Measurements from ENCODE around the gene EPAS1.

- TF ChIP-seq OSR1 (CRISPR knock-in tag; IDR thresholded peaks at IDR 0.05) (no peak), ZNF565 (CRISPR knock-in tag; conservative IDR thresholded peaks at IDR 0.05; ENCODE audit: low read depth) (no peak), ZFP30 (CRISPR knock-in tag; IDR thresholded peaks at IDR 0.05) (no peak), GLIS3 (CRISPR knock-in tag; IDR thresholded peaks at IDR 0.05) (no peak), ISL1 (CRISPR knock-in tag; IDR thresholded peaks at IDR 0.05) (no peak), BACH2 (CRISPR knock-in tag; IDR thresholded peaks at IDR 0.05; ENCODE audit: borderline replicate concordance) (no peak), ZFP3 (CRISPR knock-in tag; IDR thresholded peaks at IDR 0.05) (no peak), CSDC2 (CRISPR knock-in tag; IDR thresholded peaks at IDR 0.05) (no peak), ZNF8 (CRISPR knock-in tag; IDR thresholded peaks at IDR 0.05) (no peak)
- TF ChIP-seq, protein P1, sequence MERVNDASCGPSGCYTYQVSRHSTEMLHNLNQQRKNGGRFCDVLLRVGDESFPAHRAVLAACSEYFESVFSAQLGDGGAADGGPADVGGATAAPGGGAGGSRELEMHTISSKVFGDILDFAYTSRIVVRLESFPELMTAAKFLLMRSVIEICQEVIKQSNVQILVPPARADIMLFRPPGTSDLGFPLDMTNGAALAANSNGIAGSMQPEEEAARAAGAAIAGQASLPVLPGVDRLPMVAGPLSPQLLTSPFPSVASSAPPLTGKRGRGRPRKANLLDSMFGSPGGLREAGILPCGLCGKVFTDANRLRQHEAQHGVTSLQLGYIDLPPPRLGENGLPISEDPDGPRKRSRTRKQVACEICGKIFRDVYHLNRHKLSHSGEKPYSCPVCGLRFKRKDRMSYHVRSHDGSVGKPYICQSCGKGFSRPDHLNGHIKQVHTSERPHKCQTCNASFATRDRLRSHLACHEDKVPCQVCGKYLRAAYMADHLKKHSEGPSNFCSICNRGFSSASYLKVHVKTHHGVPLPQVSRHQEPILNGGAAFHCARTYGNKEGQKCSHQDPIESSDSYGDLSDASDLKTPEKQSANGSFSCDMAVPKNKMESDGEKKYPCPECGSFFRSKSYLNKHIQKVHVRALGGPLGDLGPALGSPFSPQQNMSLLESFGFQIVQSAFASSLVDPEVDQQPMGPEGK (CRISPR knock-in tag; IDR thresholded peaks at IDR 0.05; ENCODE audit: borderline replicate concordance): no peak
- TF ChIP-seq, protein P2, sequence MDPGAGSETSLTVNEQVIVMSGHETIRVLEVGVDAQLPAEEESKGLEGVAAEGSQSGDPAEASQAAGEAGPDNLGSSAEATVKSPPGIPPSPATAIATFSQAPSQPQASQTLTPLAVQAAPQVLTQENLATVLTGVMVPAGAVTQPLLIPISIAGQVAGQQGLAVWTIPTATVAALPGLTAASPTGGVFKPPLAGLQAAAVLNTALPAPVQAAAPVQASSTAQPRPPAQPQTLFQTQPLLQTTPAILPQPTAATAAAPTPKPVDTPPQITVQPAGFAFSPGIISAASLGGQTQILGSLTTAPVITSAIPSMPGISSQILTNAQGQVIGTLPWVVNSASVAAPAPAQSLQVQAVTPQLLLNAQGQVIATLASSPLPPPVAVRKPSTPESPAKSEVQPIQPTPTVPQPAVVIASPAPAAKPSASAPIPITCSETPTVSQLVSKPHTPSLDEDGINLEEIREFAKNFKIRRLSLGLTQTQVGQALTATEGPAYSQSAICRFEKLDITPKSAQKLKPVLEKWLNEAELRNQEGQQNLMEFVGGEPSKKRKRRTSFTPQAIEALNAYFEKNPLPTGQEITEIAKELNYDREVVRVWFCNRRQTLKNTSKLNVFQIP (CRISPR knock-in tag; IDR thresholded peaks at IDR 0.05; ENCODE audit: borderline replicate concordance, low read depth): no peak
Observed at GRCh38 chr2:46290078-46290477, 7.1 kb upstream of the EPAS1 start.
